ENCODE results near the gene RELL2. TPM values are rescaled to one million over a fixed set of nuclear protein-coding genes. Genes with fewer than 3 reads are reported as not detected.

RELL2 gene
- total RNA-seq, 1 experiment from 2014 or later: 23.8 TPM

GRCh38 chr5:141634720-141635119, 2.1 kb upstream of the RELL2 start:
- ATAC-seq: no peak
- TF ChIP-seq, protein P1, sequence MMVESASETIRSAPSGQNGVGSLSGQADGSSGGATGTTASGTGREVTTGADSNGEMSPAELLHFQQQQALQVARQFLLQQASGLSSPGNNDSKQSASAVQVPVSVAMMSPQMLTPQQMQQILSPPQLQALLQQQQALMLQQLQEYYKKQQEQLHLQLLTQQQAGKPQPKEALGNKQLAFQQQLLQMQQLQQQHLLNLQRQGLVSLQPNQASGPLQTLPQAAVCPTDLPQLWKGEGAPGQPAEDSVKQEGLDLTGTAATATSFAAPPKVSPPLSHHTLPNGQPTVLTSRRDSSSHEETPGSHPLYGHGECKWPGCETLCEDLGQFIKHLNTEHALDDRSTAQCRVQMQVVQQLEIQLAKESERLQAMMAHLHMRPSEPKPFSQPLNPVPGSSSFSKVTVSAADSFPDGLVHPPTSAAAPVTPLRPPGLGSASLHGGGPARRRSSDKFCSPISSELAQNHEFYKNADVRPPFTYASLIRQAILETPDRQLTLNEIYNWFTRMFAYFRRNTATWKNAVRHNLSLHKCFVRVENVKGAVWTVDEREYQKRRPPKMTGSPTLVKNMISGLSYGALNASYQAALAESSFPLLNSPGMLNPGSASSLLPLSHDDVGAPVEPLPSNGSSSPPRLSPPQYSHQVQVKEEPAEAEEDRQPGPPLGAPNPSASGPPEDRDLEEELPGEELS (CRISPR knock-in tag; IDR thresholded peaks at IDR 0.05): no peak
- TF ChIP-seq ATF6 (CRISPR knock-in tag; IDR thresholded peaks at IDR 0.05) (no peak), TEAD4 (CRISPR knock-in tag; IDR thresholded peaks at IDR 0.05) (no peak), NR1H2 (CRISPR knock-in tag; IDR thresholded peaks at IDR 0.05) (no peak)
- TF ChIP-seq, protein P2, sequence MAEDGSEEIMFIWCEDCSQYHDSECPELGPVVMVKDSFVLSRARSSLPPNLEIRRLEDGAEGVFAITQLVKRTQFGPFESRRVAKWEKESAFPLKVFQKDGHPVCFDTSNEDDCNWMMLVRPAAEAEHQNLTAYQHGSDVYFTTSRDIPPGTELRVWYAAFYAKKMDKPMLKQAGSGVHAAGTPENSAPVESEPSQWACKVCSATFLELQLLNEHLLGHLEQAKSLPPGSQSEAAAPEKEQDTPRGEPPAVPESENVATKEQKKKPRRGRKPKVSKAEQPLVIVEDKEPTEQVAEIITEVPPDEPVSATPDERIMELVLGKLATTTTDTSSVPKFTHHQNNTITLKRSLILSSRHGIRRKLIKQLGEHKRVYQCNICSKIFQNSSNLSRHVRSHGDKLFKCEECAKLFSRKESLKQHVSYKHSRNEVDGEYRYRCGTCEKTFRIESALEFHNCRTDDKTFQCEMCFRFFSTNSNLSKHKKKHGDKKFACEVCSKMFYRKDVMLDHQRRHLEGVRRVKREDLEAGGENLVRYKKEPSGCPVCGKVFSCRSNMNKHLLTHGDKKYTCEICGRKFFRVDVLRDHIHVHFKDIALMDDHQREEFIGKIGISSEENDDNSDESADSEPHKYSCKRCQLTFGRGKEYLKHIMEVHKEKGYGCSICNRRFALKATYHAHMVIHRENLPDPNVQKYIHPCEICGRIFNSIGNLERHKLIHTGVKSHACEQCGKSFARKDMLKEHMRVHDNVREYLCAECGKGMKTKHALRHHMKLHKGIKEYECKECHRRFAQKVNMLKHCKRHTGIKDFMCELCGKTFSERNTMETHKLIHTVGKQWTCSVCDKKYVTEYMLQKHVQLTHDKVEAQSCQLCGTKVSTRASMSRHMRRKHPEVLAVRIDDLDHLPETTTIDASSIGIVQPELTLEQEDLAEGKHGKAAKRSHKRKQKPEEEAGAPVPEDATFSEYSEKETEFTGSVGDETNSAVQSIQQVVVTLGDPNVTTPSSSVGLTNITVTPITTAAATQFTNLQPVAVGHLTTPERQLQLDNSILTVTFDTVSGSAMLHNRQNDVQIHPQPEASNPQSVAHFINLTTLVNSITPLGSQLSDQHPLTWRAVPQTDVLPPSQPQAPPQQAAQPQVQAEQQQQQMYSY (CRISPR knock-in tag; IDR thresholded peaks at IDR 0.05): no peak
- Mint-ChIP-seq H3K27ac (no peak overlapping the region), H3K9me3 (no peaks in the 10 kb centered on the region), H3K27me3 (ENCODE audit: low read depth) (no peaks in the 10 kb centered on the region), H3K36me3 (peaks cover 9% of the 10 kb centered on the region), H3K4me3 (peak overlapping the region; percentile 90; the same call in 1 of the 2 replicates), H3K4me1 (peaks cover 22% of the 10 kb centered on the region)
- ChIA-PET POLR2A (no interaction called here), CTCF (interaction anchor here (1.2 to 3.9 kb wide), 2 partner anchors 9 to 15 kb away, joined by 3 to 106 read pairs; partner anchors contain the start of gene DIAPH1)
- no peak for DNase-seq (ENCODE audit: low spot score)

GRCh38 chr5:141635646-141636045, 1.2 kb upstream of the RELL2 start:
- CTCF ChIA-PET: interaction anchor here (1.1 to 3.9 kb wide), 9 partner anchors 16 to 333 kb away, joined by 7 to 106 read pairs (median 17); partner anchors contain the start of genes DIAPH1, FCHSD1, PCDHGA10 and RNF14
- Mint-ChIP-seq H3K27ac (peak overlapping the region; percentile 90), H3K36me3 (peaks cover 4% of the 10 kb centered on the region; the same call in 1 of the 2 replicates), H3K4me1 (peaks cover 22% of the 10 kb centered on the region), H3K4me3 (peak overlapping the region; percentile 90), H3K27me3 (ENCODE audit: low read depth) (no peaks in the 10 kb centered on the region), H3K9me3 (no peaks in the 10 kb centered on the region)
- POLR2A ChIA-PET: interaction anchor here (0.7 to 3.3 kb wide), 4 partner anchors 17 to 286 kb away, joined by 3 to 36 read pairs (median 4); partner anchors contain the start of genes ARAP3, DIAPH1 and PCDHGB1
- no peak for ATAC-seq
- no peak for DNase-seq (ENCODE audit: low spot score)
- TF ChIP-seq RORB (CRISPR knock-in tag; IDR thresholded peaks at IDR 0.05) (no peak), GABPB1 (CRISPR knock-in tag; IDR thresholded peaks at IDR 0.05) (no peak), ARID4B (CRISPR knock-in tag; IDR thresholded peaks at IDR 0.05; ENCODE audit: borderline replicate concordance) (no peak), ATF3 (CRISPR knock-in tag; conservative IDR thresholded peaks at IDR 0.05) (no peak), CTCF (IDR thresholded peaks at IDR 0.05) (no peak), FOXP1 (CRISPR knock-in tag; IDR thresholded peaks at IDR 0.05; ENCODE audit: borderline replicate concordance) (no peak), RELA (CRISPR knock-in tag; IDR thresholded peaks at IDR 0.05; ENCODE audit: borderline replicate concordance) (no peak), FOXJ3 (CRISPR knock-in tag; IDR thresholded peaks at IDR 0.05; ENCODE audit: borderline replicate concordance) (no peak), NFATC4 (CRISPR knock-in tag; IDR thresholded peaks at IDR 0.05) (no peak), SMAD3 (CRISPR knock-in tag; IDR thresholded peaks at IDR 0.05; ENCODE audit: borderline replicate concordance) (no peak), CREB1 (CRISPR knock-in tag; IDR thresholded peaks at IDR 0.05) (no peak), JAZF1 (CRISPR knock-in tag; IDR thresholded peaks at IDR 0.05) (no peak), NR1H2 (CRISPR knock-in tag; IDR thresholded peaks at IDR 0.05) (no peak), TEAD1 (CRISPR knock-in tag; IDR thresholded peaks at IDR 0.05) (no peak), KAT7 (CRISPR knock-in tag; IDR thresholded peaks at IDR 0.05; ENCODE audit: borderline replicate concordance) (no peak), NFYB (CRISPR knock-in tag; conservative IDR thresholded peaks at IDR 0.05; ENCODE audit: low read depth) (no peak)
- TF ChIP-seq, protein P3, sequence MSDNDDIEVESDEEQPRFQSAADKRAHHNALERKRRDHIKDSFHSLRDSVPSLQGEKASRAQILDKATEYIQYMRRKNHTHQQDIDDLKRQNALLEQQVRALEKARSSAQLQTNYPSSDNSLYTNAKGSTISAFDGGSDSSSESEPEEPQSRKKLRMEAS (CRISPR knock-in tag; IDR thresholded peaks at IDR 0.05): no peak

Data from WTC11 (cell line).